HG02610 (cell line): ENCODE results near the gene ARHGAP25.

Experiments
- ATAC-seq: cut with Tn5 transposase; IDR thresholded peaks from one replicate; pipeline ENCODE4 v1.9.1; 2021; ENCODE audit warnings: mild to moderate bottlenecking, moderate library complexity; ENCODE audit not compliant: unreplicated experiment

The ARHGAP25 gene

DNA sequence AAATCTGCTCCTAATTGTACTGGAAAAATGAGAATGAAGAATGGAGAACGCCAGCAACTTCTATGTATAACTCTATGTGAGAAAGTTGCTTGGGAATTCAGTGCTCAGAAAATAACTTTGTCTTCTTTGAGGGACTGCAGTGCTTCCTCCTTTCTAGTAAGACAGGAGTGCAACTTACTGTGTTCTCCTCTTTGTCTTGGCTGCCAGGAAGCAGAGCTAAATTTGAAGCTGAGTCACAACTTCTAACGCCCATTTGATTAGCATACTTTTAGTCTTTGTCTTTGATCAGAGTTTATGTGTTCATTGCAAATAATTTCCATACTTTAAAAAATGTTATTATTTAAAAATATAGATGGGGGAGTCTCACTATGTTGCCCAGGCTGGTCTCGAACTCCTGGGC is 6.6 kb downstream of the ARHGAP25 start:
- ATAC-seq, result no peak

DNA sequence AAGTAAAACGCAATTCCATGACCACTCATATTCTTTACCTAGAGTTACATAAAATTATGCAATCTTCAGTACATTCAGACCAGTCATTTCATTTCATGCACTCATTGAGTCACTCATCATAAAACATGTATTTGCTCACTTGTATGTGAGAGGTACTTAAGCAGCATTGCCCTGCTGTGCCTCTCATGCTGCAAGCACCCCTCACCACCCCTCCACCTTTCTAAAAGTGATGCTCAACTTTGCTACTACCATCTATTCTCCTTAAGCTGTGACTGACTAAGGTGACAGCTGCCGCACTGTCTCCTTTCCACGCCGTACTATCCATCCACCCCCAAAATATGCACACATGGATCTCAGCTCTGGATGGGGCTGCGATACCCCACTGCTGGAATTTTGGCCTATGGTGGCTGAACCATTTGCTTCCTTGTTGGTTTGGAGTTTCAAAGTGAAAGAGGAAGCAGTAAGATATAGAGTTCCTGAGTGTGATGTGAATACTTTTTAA is 7.2 kb downstream of the ARHGAP25 start:
- ATAC-seq, result no peak

DNA sequence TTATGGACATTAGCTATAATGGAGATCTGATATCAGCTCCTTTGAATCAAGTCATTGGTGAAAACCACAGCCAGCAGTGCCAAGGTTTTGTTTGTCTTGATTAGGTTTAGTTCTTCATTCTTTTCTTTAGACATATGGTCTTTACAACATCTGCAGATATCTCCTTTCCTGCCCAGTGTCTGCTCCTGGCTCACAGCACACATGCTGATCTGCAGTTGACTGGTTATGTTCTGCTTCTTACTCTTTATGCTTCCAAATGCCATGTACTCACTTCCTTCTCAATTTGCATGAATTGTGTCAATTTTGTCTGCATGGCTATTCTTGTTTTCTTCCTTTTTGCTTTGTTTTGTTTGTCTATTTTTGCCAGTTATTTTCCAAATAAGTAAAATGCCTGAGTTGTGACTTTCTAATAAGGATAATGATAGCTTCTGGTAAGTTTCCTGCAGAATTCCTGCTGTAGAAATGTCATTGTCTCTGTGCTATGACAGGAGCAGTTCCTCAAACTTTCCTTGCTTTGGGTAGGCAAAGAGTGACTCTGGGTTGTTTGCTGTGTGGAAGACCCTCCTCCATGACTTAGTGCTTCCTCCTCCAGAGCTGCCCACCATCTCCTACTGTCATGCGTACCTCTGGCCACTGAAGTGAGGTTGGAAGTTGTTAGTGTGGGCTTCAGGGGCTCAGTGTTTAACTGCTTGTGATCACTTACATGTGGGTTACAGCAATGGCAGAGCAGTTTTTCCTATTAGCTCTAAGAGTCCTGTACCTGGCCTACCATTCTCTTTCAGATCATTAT is 8.2 kb downstream of the ARHGAP25 start:
- ATAC-seq, result no peak

DNA sequence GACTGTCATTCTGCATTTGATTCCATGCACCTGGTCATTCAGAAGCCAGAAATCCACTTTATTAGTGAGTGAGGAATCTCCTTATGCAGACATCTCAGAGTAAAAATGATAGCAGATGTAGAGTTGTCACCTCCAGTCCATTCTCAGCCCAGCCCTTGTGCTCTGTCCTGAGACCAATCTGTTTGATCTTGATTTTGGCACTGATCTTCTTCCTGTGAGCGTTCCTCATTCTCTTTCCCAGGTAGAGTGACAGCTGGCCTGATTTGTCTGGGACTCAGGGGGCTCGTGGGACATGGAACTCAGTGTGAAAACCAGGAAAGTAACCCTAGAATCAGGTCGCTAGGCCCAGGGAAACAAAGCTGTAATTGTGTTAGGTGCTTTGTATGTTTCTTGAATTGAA is 8.9 kb downstream of the ARHGAP25 start:
- ATAC-seq, result no peak

DNA sequence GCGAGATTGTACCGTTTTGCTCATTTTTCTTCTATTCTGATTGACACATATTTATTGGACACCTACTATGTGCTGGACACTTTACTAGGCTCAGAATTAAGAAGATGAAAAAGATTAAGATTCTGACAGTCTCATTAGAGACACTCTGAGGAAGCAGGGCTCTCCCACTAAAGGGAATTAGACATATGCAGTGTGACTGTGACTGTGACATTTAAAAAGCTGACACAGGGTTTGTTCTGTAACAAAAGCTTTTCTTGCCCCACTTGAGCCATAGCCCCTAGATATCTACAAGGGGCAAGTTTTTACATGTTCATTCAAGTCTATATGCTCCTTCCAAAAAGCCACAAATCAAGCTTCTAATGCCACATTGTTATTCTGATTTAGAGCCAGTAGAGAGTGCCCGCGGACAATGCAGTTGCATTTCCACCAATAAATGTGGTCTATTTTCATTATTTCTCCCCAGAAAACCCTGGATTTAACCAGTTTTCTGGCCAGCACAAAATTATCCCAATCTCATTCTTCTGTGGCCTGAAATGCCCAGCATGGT is 9.8 kb downstream of the ARHGAP25 start:
- no peak for ATAC-seq

DNA sequence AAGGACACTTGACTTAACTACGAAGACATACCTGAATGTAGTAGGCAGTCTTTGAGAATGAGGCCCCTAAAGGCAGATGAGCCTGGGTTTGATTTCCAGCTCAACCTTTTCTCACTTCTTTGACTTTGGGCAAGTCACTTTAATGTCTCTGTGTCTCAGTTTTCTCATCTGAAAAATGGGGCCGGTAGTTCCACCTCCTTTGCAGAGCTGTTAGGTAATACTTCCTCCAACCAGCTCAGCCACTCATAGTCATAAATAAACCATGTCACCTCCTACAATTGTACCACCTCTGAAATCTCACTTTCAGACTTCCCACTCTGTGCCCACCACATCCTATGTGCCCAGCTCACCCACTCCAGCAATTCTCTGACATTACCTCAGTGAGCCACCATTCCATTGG is 10.4 kb downstream of the ARHGAP25 start:
- no peak for ATAC-seq

DNA sequence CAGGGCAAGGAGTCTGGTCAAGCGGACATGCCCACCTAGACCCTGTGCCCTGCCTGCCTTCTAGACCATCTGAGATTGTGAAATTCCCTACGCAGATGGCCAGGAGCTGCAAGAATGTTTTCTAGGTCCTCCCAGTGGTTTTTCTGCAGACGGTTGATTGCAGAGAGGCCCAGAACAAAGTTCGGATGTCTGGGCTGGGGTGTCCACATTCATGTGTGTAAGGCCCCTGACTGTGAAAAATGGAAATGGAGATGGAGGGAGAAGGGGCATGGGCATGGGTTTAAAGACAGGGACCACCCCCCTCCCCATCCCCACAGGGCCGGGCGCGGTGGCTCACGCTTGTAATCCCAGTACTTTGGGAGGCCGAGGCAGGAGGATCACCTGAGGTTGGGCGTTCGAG is 11.8 kb downstream of the ARHGAP25 start:
- ATAC-seq, result no peak

DNA sequence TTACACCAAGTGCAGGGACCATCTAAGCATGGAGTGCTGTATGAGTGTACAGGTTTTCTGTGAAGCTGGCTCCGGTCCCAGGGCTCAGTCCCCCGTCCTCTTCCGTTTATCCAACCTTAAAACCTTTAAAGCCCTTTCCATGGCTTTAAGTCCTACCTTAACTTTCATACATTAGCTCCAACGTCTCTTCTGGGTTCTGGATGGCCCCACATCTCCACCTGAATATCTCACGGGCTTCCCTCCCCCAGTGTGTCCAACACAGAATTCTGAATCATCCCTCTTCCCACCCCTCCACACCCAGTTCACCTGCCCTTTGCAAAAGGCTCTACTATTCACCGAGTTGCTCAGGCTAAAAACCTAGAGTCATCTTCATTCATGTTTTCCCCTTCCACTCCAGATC is 12.8 kb downstream of the ARHGAP25 start:
- ATAC-seq, result no peak

DNA sequence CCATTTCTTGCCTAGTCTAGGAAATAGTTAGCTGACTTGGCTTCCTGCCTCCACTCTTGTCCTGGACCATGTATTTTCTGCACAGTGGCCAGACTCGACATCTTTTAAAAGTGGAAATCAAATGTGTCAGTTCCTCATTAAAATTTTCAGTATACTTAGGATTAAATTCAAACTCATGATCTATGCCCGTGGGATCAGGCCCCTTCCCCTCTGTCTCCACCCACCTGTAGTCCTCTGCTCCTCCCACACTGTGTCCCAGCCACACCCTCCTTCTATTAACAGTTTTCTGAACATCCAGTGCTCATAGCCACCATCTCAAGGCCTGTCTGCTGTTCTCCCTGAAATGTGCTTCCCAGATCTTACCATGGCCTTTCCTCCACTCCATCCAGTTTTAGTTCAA is 13.3 kb downstream of the ARHGAP25 start:
- ATAC-seq, result no peak

DNA sequence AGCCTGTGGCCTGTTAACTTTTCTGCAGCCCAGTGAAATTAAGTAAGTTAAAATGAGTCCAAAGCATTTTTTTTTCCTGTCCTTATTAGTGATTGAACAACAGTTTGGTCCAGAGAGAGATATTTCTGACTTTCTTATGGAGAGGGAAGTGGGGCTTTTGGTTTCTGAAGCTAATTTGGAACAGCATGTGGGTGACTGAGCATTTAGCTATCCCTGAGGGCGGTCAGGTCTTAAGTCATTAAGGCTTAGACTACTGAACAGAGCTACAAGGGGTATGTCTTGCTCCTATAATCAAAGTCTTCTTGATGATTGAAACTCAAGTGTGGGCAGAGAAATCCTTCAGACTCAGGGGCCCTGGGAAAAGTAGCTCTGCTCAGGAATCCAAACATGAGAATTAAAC is 14.0 kb downstream of the ARHGAP25 start:
- no peak for ATAC-seq

DNA sequence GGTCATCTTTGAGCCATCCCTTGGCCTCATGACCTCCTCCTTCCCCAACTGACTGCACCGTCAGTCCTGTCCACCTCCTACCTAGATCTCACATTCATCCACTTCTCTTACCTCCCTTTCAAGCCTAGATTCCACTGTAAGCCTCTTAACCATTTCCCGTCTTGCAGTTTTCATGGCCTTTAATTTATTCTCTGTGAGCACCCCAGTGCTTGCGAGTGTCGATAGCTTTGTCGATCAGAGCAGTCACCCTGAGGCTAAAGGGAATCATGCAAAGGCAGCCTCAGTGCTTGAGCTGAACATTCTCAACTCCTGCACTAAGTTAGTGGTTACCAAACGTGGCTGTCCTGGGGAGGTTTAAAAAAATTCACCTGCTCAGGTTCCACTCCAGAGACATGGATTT is 14.7 kb downstream of the ARHGAP25 start:
- no peak for ATAC-seq

DNA sequence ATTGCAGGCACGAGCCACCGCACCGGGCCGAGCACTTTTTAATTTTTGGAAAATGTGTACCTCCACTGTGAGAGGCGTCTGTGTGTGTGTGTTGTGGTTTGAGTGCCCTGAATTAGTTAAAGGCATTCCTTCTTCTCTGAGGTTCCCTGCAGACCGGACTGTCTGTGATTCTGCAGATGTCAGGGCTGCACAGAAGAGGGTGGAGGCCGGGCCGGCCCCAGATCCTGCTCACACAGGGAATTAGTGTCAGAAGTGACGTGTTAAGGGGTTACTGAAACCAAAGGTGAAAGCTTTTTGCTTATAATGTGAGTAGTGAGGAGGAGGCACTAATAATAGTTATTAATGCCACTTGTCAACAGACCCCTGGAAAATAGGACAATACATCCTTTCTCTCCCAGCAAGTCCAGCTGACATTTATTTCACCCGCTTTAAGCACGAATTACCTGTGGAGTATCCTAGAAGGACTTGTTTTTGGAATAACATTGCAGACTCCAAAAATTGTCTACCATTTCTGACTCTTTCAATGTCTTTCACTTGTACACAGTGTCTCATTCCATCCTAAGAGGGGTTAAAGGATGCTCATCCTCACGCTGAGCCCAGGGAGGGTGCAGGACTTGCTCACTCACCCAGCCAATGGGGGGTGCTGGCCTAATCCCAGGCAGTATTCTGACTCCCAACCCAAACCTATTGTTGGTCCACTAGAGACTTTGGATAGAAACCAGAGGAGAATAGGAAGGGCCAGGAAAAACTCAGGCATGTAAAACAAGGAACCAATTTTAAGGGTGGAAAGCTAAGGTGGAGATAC is 16.2 kb downstream of the ARHGAP25 start:
- ATAC-seq, result no peak

DNA sequence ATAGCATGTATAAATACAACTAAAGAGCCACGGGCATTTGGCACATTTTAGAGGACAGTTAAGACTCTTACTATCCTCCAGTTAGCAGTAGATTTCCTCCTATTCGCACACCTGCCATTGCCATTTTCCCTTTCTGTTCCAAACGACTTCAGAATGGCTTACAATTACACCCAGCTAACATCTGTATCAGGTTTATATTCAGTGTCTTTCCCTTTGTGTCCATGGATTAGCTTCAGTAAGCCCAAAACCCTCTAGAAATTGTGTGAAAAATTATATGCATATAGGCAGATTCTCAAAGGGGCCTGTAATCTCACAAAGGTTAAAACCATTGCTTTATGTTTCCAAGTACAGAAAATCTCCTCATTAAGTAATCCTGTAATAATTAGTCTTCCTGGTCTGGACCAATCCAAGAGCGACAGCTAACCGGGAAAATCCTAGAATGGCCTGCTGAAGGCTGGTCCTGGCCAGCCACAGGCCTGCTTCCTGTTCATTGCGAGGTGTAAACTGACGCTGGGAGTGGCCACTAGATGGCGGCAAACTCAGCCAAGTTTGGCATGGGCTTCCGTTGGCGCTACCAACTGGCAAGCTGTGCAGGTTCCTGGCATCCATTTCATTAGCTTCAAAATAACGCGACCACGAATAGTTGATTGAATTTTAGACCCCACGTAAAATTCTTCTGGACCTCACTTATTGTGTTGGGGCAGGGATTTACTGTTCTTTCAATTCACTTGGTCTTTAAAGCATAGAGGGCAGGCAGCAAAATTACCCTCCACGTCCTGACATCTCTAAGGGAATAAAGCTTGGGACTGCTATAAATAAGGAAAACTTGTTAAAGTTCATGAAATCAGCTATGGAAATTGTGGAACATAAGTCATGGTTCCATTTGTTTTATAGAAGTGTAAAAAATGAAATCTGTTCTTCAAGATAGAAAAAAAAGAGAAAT is 17.1 kb downstream of the ARHGAP25 start:
- peak; percentile 77 for ATAC-seq

DNA sequence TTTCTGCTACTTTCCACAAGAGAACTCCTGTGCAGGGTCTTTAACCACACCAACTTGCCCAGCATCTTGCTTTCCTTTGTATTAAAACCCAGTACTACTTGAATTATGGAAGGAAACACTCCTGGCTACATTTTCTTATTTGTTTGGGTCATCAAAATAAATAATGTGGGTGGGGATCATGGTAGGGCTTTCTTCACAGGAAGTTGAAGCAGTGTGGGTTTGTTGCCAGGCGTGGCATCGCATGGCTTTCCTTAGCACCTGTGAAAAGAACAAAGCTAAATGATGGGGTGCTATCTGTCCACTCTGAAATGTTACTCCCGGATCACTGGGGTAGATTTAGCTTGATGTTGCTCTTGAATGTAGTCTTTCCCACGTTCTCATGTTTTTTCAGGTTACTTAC is 18.7 kb downstream of the ARHGAP25 start:
- no peak for ATAC-seq

DNA sequence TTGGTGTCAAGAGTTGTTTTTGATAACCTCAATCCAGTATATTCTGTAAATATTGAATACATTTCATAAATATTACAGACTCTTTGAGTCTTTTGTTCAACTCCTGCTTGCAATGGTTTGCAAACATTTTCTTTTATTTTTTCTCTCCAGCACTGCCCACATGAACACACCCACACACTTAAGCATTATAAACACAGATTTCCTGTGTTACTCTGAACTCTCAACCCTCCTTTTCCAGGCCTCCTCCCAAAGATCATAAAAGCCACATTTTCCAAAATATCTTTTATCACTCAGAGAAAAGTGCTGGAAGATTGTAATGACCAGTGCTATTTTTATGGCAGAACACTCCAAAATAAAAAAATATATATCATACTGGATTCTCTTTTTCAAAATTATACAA is 20.5 kb downstream of the ARHGAP25 start:
- no peak for ATAC-seq

DNA sequence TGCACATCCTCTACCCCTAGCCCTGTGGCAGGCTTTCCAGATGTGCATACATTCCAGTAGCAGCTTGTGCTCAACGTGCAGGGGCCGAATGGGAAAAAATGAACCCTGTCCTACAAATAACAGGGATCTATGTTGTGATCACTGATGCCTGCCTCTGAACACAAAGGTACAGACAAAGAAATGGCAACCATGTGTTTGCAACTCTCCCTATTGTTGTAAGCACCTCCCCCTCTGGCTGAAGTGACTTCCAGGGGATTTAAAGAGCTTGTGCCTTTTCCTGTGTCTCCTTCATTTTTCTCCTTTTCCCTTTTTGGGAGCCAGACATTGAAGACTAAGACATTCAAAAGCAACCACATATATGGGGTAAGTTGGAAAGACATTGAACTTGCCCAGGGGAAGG is 21.6 kb downstream of the ARHGAP25 start:
- no peak for ATAC-seq

DNA sequence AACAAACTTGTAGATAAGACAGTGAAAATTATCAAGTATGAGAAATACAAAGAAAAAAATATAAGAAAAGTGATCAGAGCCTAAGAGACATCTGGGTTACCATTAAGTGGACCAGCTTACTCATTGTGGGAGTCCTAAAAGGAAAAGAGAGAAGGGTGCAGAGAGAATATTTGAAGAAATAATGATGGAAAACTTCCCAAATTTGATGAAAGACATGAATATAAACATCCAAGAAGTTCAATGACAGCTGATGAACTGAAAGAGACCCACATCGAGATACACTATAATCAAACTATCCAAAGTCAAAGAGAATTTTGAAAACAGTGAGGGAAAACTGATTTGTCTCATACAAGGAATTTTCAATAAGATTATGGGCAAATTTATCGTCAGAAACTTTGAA is 22.5 kb downstream of the ARHGAP25 start:
- ATAC-seq, result no peak

DNA sequence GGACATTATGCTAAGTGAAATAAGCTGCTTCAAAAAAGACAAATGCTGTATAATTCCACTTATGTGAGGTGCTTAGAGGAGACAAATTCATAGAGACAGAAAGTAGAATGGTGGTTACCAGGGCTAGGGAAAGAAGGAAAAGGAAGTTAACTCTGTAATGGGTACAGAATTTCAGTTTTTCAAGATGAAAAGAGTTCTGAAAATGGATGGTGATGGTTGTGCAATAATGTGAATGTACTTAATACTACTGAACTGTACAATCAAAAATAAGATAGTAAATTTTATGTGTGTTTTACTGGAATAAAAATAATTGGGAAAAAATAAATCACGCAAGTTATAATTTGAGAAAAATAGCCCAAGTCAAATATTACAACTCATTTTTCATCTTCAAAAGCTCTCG is 27.5 kb downstream of the ARHGAP25 start:
- ATAC-seq, result no peak

DNA sequence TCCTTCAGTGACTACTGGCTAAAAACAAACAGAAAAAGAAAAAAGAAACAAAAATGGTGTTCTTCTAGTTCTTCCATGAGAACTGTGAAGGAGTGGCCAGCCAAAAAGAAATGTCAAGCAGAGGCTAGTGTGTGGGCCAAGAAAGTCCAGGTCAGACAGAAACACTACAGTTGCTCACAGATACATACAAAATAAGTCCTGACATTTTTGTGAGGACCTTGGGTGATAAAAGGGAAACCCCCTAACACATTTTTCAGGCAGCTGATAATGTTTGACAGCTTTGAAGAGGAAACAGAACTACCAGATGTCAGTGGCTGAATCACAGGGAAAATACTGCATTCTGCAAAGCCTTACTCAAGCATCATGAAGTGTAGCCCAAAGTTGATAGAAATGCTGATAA is 28.1 kb downstream of the ARHGAP25 start:
- peak; percentile 52 for ATAC-seq

DNA sequence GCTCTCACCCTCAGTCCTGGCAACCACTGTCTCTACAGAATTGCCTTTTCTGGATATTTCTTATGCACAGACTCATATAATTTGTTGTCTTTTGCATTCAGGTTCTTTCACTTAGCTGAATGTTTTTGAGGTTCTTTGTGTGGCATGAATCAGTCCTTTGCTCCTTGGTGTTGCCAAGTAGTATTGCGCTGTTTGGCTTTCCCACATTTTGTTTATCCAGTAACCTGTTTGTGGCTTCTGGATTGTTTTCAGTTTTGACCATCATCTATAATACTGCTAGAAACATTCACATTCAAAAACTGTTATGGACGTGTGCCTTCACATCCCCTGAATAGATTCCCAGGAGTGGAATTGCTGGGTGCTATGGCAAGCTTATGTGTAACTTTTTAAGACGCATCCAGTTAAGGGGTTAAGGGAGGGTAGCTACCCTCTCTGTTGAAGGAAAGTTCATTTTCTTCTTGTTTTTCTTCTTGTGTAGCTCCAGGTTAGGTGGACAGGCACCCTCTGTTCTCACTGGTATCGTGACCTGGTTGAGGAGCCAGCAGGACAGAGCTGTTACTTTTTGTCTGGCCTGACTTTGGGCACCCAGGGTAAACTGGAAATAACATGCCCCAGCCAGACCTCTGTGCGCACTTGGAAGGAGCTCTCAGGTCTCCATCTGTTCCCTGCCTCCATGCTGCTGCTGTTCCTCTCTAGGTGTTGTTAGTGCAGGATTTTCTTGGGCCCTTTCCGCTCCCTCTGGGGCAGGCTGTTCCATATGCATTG is 29.6 kb downstream of the ARHGAP25 start:
- no peak for ATAC-seq
